ENCODE results near the gene PFDN6.
"Not testable (repeated sequence)": the region's sequence is repeated elsewhere in the genome, so short reads cannot be mapped to it uniquely, and the experiment has no call there.

PFDN6 gene

GRCh38 chr6:33273129-33273923, 16.1 kb upstream of the PFDN6 start:
- Histone ChIP-seq H3K27me3 (ENCODE audit: low read depth, low read length) (no peaks in the 10 kb centered on the region), H3K4me2 (ENCODE audit: low read length) (peak overlapping the region; percentile 89), H3K9ac (ENCODE audit: low read length) (peak overlapping the region; percentile 94), H3K36me3 (replicated peaks; ENCODE audit: low read depth, low read length) (peaks cover 46% of the 10 kb centered on the region), H4K20me1 (ENCODE audit: insufficient read depth, low read length) (peaks cover 40% of the 10 kb centered on the region), H3K27ac (ENCODE audit: low read length) (peak overlapping the region; percentile 69), H3K9me3 (ENCODE audit: insufficient read depth, low read length) (no peaks in the 10 kb centered on the region), H3K4me1 (ENCODE audit: low read length) (peaks cover 48% of the 10 kb centered on the region), H2AFZ (ENCODE audit: low read depth, low read length) (no peak overlapping the region), H3K79me2 (ENCODE audit: low read length) (peaks cover 55% of the 10 kb centered on the region), H3K4me3 (ENCODE audit: low read length) (peak overlapping the region; percentile 97)
- TF ChIP-seq CTCF (IDR thresholded peaks at IDR 0.05; ENCODE audit: low read depth, low read length) (no peak), EZH2phosphoT487 (IDR thresholded peaks at IDR 0.05; ENCODE audit: low read depth) (no peak)

GRCh38 chr6:33273924-33274902, 15.2 kb upstream of the PFDN6 start:
- Histone ChIP-seq H3K9me3 (ENCODE audit: insufficient read depth, low read length) (no peaks in the 10 kb centered on the region), H3K27ac (ENCODE audit: low read length) (peak overlapping the region; percentile 69), H3K4me2 (ENCODE audit: low read length) (peak overlapping the region; percentile 89), H3K4me3 (ENCODE audit: low read length) (peak overlapping the region; percentile 97), H3K9ac (ENCODE audit: low read length) (peak overlapping the region; percentile 94; the same call in 1 of the 2 replicates), H3K4me1 (ENCODE audit: low read length) (peaks cover 48% of the 10 kb centered on the region), H3K79me2 (ENCODE audit: low read length) (peaks cover 55% of the 10 kb centered on the region), H2AFZ (ENCODE audit: low read depth, low read length) (no peak overlapping the region), H3K27me3 (ENCODE audit: low read depth, low read length) (no peaks in the 10 kb centered on the region), H3K36me3 (replicated peaks; ENCODE audit: low read depth, low read length) (peaks cover 46% of the 10 kb centered on the region), H4K20me1 (ENCODE audit: insufficient read depth, low read length) (peaks cover 40% of the 10 kb centered on the region)
- TF ChIP-seq EZH2phosphoT487 (IDR thresholded peaks at IDR 0.05; ENCODE audit: low read depth) (no peak), CTCF (IDR thresholded peaks at IDR 0.05; ENCODE audit: low read depth, low read length) (no peak)

- H3K4me3 ChIP-seq (ENCODE audit: low read length), result peak overlapping the region; percentile 97
- H3K4me2 ChIP-seq (ENCODE audit: low read length), result peak overlapping the region; percentile 89
- peaks cover 40% of the 10 kb centered on the region for H4K20me1 ChIP-seq (ENCODE audit: insufficient read depth, low read length)
- peak overlapping the region; percentile 94 for H3K9ac ChIP-seq (ENCODE audit: low read length)
- peaks cover 45% of the 10 kb centered on the region for H3K79me2 ChIP-seq (ENCODE audit: low read length)
- peaks cover 46% of the 10 kb centered on the region for H3K36me3 ChIP-seq (replicated peaks; ENCODE audit: low read depth, low read length)
- H3K4me1 ChIP-seq (ENCODE audit: low read length), result peaks cover 46% of the 10 kb centered on the region
- H3K27me3 ChIP-seq (ENCODE audit: low read depth, low read length); H3K9me3 ChIP-seq (ENCODE audit: insufficient read depth, low read length); H2AFZ ChIP-seq (ENCODE audit: low read depth, low read length): not testable (repeated sequence)
- peak overlapping the region; percentile 89 for H3K27ac ChIP-seq (ENCODE audit: low read length)
Measured at GRCh38 chr6:33275795-33276580, 13.4 kb upstream of the PFDN6 start.

GRCh38 chr6:33276581-33276863, 12.9 kb upstream of the PFDN6 start:
- peak overlapping the region; percentile 97 for H3K4me3 ChIP-seq (ENCODE audit: low read length)
- H3K4me1 ChIP-seq (ENCODE audit: low read length), result peaks cover 46% of the 10 kb centered on the region
- H3K9me3 ChIP-seq (ENCODE audit: insufficient read depth, low read length), result no peaks in the 10 kb centered on the region
- peaks cover 40% of the 10 kb centered on the region for H4K20me1 ChIP-seq (ENCODE audit: insufficient read depth, low read length)
- H3K9ac ChIP-seq (ENCODE audit: low read length), result peak overlapping the region; percentile 81
- TF ChIP-seq CTCF (IDR thresholded peaks at IDR 0.05; ENCODE audit: low read depth, low read length) (no peak), EZH2phosphoT487 (IDR thresholded peaks at IDR 0.05; ENCODE audit: low read depth) (no peak)
- H3K27ac ChIP-seq (ENCODE audit: low read length), result peak overlapping the region; percentile 89
- H3K4me2 ChIP-seq (ENCODE audit: low read length), result peak overlapping the region; percentile 89
- H3K36me3 ChIP-seq (replicated peaks; ENCODE audit: low read depth, low read length), result peaks cover 46% of the 10 kb centered on the region
- no peak overlapping the region for H2AFZ ChIP-seq (ENCODE audit: low read depth, low read length)
- H3K27me3 ChIP-seq (ENCODE audit: low read depth, low read length), result no peaks in the 10 kb centered on the region
- peaks cover 41% of the 10 kb centered on the region for H3K79me2 ChIP-seq (ENCODE audit: low read length)
